GM18511 (cell line): ENCODE data around the gene CLCN7.

Experiments
- ATAC-seq: cut with Tn5 transposase; IDR thresholded peaks from one replicate; pipeline ENCODE4 v1.9.1; 2021; ENCODE audit warnings: mild to moderate bottlenecking, moderate library complexity; ENCODE audit not compliant: unreplicated experiment

CLCN7 gene

GRCh38 chr16:1464894-1465566 lies 9.8 kb downstream of the CLCN7 start:
- ATAC-seq = no peak

GRCh38 chr16:1464196-1464893 lies 10.5 kb downstream of the CLCN7 start:
- no peak for ATAC-seq

- no peak for ATAC-seq
Observed at GRCh38 chr16:1461146-1461545, 13.7 kb downstream of the CLCN7 start.

- ATAC-seq = no peak
Observed at GRCh38 chr16:1460602-1461138, 14.2 kb downstream of the CLCN7 start.

- no peak for ATAC-seq
Observed at GRCh38 chr16:1459967-1460366, 14.9 kb downstream of the CLCN7 start.

GRCh38 chr16:1458977-1459341 lies 15.9 kb downstream of the CLCN7 start:
- no peak for ATAC-seq

GRCh38 chr16:1458336-1458976 lies 16.4 kb downstream of the CLCN7 start:
- ATAC-seq = no peak

GRCh38 chr16:1457489-1458245 lies 17.2 kb downstream of the CLCN7 start:
- ATAC-seq = no peak

- ATAC-seq = no peak
Observed at GRCh38 chr16:1456951-1457350, 17.9 kb downstream of the CLCN7 start.

- no peak for ATAC-seq
Observed at GRCh38 chr16:1455190-1456171, 19.3 kb downstream of the CLCN7 start.

GRCh38 chr16:1454561-1454960 lies 20.3 kb downstream of the CLCN7 start:
- ATAC-seq = no peak

GRCh38 chr16:1453316-1453715 lies 21.5 kb downstream of the CLCN7 start:
- no peak for ATAC-seq

- no peak for ATAC-seq
Observed at GRCh38 chr16:1452530-1452929, 22.3 kb downstream of the CLCN7 start.

- no peak for ATAC-seq
Observed at GRCh38 chr16:1451702-1452392, 23.0 kb downstream of the CLCN7 start.

GRCh38 chr16:1450841-1451240 lies 24.0 kb downstream of the CLCN7 start:
- no peak for ATAC-seq

GRCh38 chr16:1450218-1450617 lies 24.6 kb downstream of the CLCN7 start:
- no peak for ATAC-seq

GRCh38 chr16:1449201-1449788 lies 25.5 kb downstream of the CLCN7 start:
- ATAC-seq = no peak

- no peak for ATAC-seq
Observed at GRCh38 chr16:1448536-1449116, 26.2 kb downstream of the CLCN7 start.

- ATAC-seq = no peak
Observed at GRCh38 chr16:1447965-1448364, 26.9 kb downstream of the CLCN7 start.
